Measurements from ENCODE around the gene USP15.

DNA sequence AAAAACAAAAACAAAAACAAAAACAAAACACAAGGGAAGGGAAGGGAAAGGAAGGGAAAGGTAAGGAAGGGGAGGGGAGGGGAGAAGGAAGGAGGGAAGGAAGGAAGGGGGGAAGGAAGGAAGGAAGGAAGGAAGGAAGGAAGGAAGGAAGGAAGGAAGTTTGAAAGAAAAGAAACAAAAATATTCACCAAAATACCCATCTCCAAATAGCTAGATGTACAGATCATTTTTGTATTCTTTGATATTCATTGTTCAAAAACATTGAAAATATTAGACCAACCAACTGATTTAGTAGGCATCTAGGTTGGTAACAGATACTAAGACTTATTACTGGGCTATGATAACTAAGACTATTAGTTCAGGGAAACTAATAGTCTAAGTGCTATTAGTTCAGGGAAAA is 39.1 kb upstream of the USP15 start:
- no peak for TF ChIP-seq CTCF (IDR thresholded peaks at IDR 0.05; ENCODE audit: low read length)
- TF ChIP-seq EZH2 (optimal IDR thresholded peaks at IDR 0.05; ENCODE audit: low read depth, low read length): no peak

All from MM.1S (cell line).